GM19463 (cell line): ENCODE measurements around the gene KISS1R.
A peak's percentile ranks its signal among the peaks of the same experiment; 100 is the strongest.

Experiments
- ATAC-seq: cut with Tn5 transposase; IDR thresholded peaks from one replicate; pipeline ENCODE4 v1.9.1; 2021; ENCODE audit warnings: mild to moderate bottlenecking, moderate library complexity; ENCODE audit not compliant: unreplicated experiment

Gene KISS1R

GRCh38 chr19:899336-900042 is 17.6 kb upstream of the KISS1R start:
- ATAC-seq: no peak

GRCh38 chr19:900043-900301 is 17.2 kb upstream of the KISS1R start:
- no peak for ATAC-seq

GRCh38 chr19:900302-901111 is 16.6 kb upstream of the KISS1R start:
- ATAC-seq: no peak

GRCh38 chr19:901216-902092 is 15.7 kb upstream of the KISS1R start:
- no peak for ATAC-seq

GRCh38 chr19:902093-902370 is 15.1 kb upstream of the KISS1R start:
- ATAC-seq: no peak

- ATAC-seq: no peak
These were observed 14.5 kb upstream of the KISS1R start for GRCh38 chr19:902446-903226.

- no peak for ATAC-seq
These were observed 13.8 kb upstream of the KISS1R start for GRCh38 chr19:903266-903797.

GRCh38 chr19:904545-904944 is 12.6 kb upstream of the KISS1R start:
- ATAC-seq: no peak

- no peak for ATAC-seq
These were observed 10.7 kb upstream of the KISS1R start for GRCh38 chr19:906480-906879.

GRCh38 chr19:907183-907853 is 9.8 kb upstream of the KISS1R start:
- ATAC-seq: no peak

- no peak for ATAC-seq
These were observed 5.7 kb upstream of the KISS1R start for GRCh38 chr19:911197-912033.

GRCh38 chr19:912181-913079 is 4.7 kb upstream of the KISS1R start:
- ATAC-seq: no peak

- ATAC-seq: peak; percentile 52
These were observed 3.9 kb upstream of the KISS1R start, which contains the start of gene R3HDM4 for GRCh38 chr19:913080-913748. Gene R3HDM4, minus strand, starts transcription at chr19:913219. Its CDS starts 62 bp downstream, at chr19:913157.

GRCh38 chr19:916645-917322 is 349 bp upstream of the KISS1R start:
- no peak for ATAC-seq

GRCh38 chr19:918152-918437 is 962 bp downstream of the KISS1R start:
- no peak for ATAC-seq

- no peak for ATAC-seq
These were observed 1.5 kb downstream of the KISS1R start for GRCh38 chr19:918481-919198.
